Peyer's patch (tissue), 4 donors: ENCODE results near the gene TMEM145. TPM values are rescaled to one million over a fixed set of nuclear protein-coding genes. Genes with fewer than 3 reads are reported as not detected.

Experiments
- DNase-seq, 3 donors: peaks; one replicate each; pipeline ENCODE4 v3.0.0-alpha.2; 2017 to 2019
- H3K27ac ChIP-seq, 4 donors: fragments of 200-600 bp; sonication (generic); one replicate each; pipeline ENCODE4 v1.5.1; 2016 to 2019
- H3K27me3 ChIP-seq, 2 donors: fragments of 200-600 bp; sonication (generic); one replicate each; pipeline ENCODE4 v1.5.1; 2019
- H3K36me3 ChIP-seq, 3 donors: fragments of 200-600 bp; sonication (generic); one replicate each; pipeline ENCODE4 v1.5.1; 2016 to 2019
- H3K4me1 ChIP-seq, 4 donors: fragments of 200-600 bp; sonication (generic); one replicate each; pipeline ENCODE4 v1.5.1; 2016 to 2019
- H3K4me3 ChIP-seq, 4 donors: fragments of 200-600 bp; sonication (generic); 1 replicate in 3 of 4; 2 replicates in 1 of 4; pipeline ENCODE4 v1.5.1; 2016 to 2019; ENCODE audit warnings: mild to moderate bottlenecking in 1 of 4
- H3K9me3 ChIP-seq, 4 donors: fragments of 200-600 bp; sonication (generic); one replicate each; pipeline ENCODE4 v1.5.1; 2016 to 2019; ENCODE audit warnings: mild to moderate bottlenecking in 1 of 4
- POLR2A ChIP-seq, 2 donors: fragments of 450-650 bp; IDR thresholded peaks; one replicate each; pipeline ENCODE4 v1.5.1; 2017; ENCODE audit warnings: antibody characterized with exemption in 2 of 2, mild to moderate bottlenecking in 2 of 2, moderate library complexity in 2 of 2
- total RNA-seq, 4 donors: library from RNA; depleted of rRNA; stranded (reverse); fragments of >200 nt; gene quantifications; one replicate each; pipeline ENCODE4 v1.1.0, GENCODE V29; 2016
- TF ChIP-seq, protein P1 (sequence below), 6 experiments: fragments of 450-650 bp in 4 of 6; fragments of 200-600 bp in 2 of 6; sonication (generic) in 1 of 6; IDR thresholded peaks; one replicate each; pipeline ENCODE4 v1.5.1; 2017 to 2019; ENCODE audit warnings: antibody characterized with exemption in 6 of 6, mild to moderate bottlenecking in 3 of 6, moderate library complexity in 1 of 6

TMEM145 gene
- total RNA-seq, 4 donors from 2014 or later, result not detected

DNA sequence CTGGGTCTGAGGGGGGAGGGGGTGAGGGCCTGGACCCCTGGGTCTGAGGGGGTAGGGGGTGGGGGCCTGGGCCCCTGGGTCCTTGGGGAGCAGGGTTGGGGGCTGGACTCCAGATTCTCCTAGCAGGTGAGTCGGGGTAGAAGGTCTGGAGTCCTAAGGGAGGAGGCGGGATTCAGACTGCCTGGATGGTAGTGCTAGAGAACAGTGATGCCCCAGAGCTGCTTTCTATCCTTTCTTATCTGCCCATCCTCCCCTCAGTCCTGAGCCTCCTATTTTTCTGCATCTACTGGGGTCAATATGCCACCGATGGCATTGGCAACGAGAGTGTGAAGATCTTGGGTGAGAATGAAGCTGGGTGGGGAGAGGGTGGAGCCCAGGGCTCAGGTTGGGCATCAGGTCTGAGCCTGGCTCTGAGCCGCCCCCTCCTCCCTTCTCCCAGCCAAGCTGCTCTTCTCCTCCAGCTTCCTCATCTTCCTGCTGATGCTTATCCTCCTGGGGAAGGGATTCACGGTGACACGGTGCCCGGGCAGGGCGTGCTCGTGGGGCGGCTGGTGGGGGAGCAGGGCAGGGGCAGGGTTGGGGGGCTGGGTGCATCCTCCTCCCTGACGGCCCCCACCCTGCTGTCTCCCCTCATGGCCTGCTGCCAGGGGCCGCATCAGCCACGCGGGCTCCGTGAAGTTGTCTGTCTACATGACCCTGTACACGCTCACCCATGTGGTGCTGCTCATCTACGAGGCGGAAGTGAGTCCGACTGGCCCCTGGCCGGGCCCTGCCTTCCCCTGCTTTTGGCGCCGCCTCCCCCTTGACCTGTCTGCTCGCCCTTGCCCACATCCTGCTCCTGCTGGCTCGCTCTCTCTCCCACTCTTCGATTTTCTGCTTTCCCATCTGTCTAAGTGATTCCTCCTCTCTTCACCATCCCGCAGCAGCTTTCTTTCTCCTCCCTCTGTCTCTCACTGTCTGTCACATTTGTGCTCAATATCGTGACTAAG lies 3.4 kb downstream of the TMEM145 start:
- H3K4me3 ChIP-seq, result peak overlapping the region in 1 of 4 donors; percentile 20
- H3K9me3 ChIP-seq, result peaks cover 0 to 3% (median 0%) of the 10 kb centered on the region in 4 donors
- DNase-seq, result peak in 2 of 3 donors; percentile 44 to 66
- TF ChIP-seq, protein P1, sequence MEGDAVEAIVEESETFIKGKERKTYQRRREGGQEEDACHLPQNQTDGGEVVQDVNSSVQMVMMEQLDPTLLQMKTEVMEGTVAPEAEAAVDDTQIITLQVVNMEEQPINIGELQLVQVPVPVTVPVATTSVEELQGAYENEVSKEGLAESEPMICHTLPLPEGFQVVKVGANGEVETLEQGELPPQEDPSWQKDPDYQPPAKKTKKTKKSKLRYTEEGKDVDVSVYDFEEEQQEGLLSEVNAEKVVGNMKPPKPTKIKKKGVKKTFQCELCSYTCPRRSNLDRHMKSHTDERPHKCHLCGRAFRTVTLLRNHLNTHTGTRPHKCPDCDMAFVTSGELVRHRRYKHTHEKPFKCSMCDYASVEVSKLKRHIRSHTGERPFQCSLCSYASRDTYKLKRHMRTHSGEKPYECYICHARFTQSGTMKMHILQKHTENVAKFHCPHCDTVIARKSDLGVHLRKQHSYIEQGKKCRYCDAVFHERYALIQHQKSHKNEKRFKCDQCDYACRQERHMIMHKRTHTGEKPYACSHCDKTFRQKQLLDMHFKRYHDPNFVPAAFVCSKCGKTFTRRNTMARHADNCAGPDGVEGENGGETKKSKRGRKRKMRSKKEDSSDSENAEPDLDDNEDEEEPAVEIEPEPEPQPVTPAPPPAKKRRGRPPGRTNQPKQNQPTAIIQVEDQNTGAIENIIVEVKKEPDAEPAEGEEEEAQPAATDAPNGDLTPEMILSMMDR (IDR thresholded peaks at IDR 0.05), result no peak
- TF ChIP-seq POLR2A (IDR thresholded peaks at IDR 0.05), result no peak
- H3K27ac ChIP-seq, result no peak overlapping the region
- peaks cover 0 to 14% (median 7%) of the 10 kb centered on the region in 4 donors for H3K4me1 ChIP-seq
- H3K27me3 ChIP-seq, result peaks cover 0 to 3% of the 10 kb centered on the region in 2 donors
- no peaks in the 10 kb centered on the region for H3K36me3 ChIP-seq

DNA sequence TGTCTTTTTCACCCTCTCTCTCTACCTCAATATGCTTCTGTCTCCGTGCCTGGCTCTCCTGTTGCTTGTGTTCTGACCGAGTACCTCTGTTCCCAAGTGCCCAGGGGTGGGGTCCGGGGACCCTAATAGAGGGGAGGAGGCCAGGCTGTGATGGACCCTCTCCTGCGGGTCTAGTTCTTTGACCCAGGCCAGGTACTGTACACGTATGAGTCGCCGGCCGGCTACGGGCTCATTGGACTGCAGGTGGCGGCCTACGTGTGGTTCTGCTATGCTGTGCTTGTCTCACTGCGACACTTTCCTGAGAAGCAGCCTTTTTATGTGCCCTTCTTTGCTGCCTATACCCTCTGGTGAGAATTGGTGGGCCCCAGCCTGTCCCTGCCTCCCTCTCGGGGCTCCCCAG lies 4.4 kb downstream of the TMEM145 start:
- peaks cover 0 to 3% of the 10 kb centered on the region in 2 donors for H3K27me3 ChIP-seq
- H3K27ac ChIP-seq, result no peak overlapping the region
- no peaks in the 10 kb centered on the region for H3K36me3 ChIP-seq
- H3K9me3 ChIP-seq, result peaks cover 0 to 3% (median 0%) of the 10 kb centered on the region in 4 donors
- TF ChIP-seq POLR2A (IDR thresholded peaks at IDR 0.05), result no peak
- TF ChIP-seq, protein P1 (IDR thresholded peaks at IDR 0.05), result no peak
- H3K4me1 ChIP-seq, result peaks cover 0 to 13% (median 7%) of the 10 kb centered on the region in 4 donors
- H3K4me3 ChIP-seq, result no peak overlapping the region
- no peak for DNase-seq

DNA sequence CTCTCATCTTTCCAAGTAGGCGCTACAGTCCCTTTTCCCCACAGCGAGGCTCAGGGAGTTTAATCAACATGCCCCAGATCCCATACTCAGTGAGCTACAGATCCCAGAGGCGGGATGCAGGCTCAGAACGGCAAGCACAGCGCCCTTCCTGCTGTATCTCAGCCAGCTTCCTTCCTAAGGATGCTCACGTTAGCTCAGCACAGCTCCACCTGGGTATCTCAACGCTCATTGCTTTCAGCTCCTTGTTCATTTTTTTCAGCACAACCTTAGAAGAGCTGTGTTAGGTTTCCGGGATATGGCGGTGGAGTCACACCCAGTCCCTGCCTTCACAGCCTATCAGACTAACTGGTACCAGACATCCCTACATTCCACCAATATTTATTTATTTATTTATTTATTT lies 9.2 kb downstream of the TMEM145 start:
- TF ChIP-seq, protein P1 (IDR thresholded peaks at IDR 0.05), result no peak
- no peak for TF ChIP-seq POLR2A (IDR thresholded peaks at IDR 0.05)
- H3K27ac ChIP-seq, result no peak overlapping the region
- H3K27me3 ChIP-seq, result peaks cover 0 to 18% of the 10 kb centered on the region in 2 donors

DNA sequence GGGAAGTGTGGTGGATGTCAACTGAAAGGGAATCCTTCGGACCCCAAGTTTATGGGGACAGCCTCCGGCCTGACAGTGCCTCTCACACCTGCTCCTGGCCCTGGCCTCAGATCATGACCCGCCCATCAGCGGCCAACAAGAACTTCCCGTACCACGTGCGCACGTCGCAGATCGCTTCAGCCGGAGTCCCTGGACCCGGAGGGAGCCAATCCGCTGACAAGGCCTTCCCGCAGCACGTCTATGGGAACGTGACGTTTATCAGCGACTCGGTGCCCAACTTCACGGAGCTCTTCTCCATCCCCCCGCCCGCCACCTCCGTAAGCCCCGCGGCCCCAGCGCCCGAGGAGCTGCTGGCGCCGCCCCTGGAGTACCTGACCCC lies 10.4 kb downstream of the TMEM145 start:
- peaks cover 0 to 22% (median 12%) of the 10 kb centered on the region in 4 donors for H3K4me1 ChIP-seq
- H3K27me3 ChIP-seq, result peaks cover 0 to 18% of the 10 kb centered on the region in 2 donors
- H3K9me3 ChIP-seq, result no peaks in the 10 kb centered on the region
- H3K36me3 ChIP-seq, result no peaks in the 10 kb centered on the region
- TF ChIP-seq POLR2A (IDR thresholded peaks at IDR 0.05), result no peak
- TF ChIP-seq, protein P1 (IDR thresholded peaks at IDR 0.05), result no peak
- no peak overlapping the region for H3K27ac ChIP-seq
- peak in 1 of 3 donors; percentile 52 for DNase-seq
- H3K4me3 ChIP-seq, result no peak overlapping the region

More for the DNA sequence above, 9.2 kb downstream of the TMEM145 start:
- no peaks in the 10 kb centered on the region for H3K9me3 ChIP-seq
- peaks cover 0 to 22% (median 12%) of the 10 kb centered on the region in 4 donors for H3K4me1 ChIP-seq
- no peaks in the 10 kb centered on the region for H3K36me3 ChIP-seq
- no peak for DNase-seq
- no peak overlapping the region for H3K4me3 ChIP-seq

DNA sequence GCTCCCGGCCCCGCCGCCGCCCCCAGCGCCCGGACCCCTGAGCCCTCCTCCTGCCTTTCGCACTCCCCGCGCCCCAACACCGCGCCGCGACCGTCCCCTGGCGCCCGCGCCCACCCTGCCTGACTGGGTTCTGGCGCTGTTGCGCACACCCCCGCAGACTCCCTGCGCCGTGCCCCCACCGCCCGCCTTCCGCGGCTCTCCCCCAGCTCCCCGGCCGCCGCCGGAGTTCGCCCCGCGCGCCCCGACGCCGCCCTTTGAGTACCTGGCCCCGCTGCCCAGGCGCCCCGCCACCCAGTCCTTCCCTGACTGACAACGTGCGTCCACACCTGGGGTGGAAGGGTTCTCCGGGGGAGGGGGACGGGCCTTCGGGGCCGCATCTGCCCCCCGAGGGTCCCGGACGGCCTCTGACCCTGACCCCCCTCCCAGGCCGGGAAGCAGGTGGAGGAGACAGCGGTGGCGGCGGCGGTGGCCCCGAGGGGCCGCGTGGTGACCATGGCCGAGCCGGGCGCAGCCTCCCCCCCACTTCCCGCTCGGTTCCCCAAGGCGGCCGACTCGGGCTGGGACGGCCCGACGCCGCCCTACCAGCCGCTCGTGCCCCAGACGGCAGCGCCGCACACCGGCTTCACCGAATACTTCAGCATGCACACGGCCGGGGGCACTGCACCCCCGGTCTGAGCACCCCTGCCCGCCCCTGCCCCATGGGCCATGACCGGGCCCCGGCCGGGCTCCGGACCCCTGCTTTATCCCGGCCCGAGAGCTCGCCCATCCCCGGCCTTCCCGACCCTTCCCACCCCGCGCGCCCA lies 10.9 kb downstream of the TMEM145 start:
- Histone ChIP-seq H3K27ac (peak overlapping the region in 1 of 4 donors; percentile 84), H3K36me3 (no peaks in the 10 kb centered on the region), H3K9me3 (no peaks in the 10 kb centered on the region), H3K4me3 (peak overlapping the region; percentile 72 to 93 (median 83)), H3K27me3 (peaks cover 0 to 18% of the 10 kb centered on the region in 2 donors), H3K4me1 (peaks cover 0 to 22% (median 12%) of the 10 kb centered on the region in 4 donors)
- DNase-seq, result peak in 2 of 3 donors; percentile 22 to 55
- no peak for TF ChIP-seq POLR2A (IDR thresholded peaks at IDR 0.05)
- TF ChIP-seq, protein P1 (IDR thresholded peaks at IDR 0.05), result peak in 1 of 6 experiments; percentile 12
